ENCODE measurements around the gene NIN.

Gene NIN, protein sequence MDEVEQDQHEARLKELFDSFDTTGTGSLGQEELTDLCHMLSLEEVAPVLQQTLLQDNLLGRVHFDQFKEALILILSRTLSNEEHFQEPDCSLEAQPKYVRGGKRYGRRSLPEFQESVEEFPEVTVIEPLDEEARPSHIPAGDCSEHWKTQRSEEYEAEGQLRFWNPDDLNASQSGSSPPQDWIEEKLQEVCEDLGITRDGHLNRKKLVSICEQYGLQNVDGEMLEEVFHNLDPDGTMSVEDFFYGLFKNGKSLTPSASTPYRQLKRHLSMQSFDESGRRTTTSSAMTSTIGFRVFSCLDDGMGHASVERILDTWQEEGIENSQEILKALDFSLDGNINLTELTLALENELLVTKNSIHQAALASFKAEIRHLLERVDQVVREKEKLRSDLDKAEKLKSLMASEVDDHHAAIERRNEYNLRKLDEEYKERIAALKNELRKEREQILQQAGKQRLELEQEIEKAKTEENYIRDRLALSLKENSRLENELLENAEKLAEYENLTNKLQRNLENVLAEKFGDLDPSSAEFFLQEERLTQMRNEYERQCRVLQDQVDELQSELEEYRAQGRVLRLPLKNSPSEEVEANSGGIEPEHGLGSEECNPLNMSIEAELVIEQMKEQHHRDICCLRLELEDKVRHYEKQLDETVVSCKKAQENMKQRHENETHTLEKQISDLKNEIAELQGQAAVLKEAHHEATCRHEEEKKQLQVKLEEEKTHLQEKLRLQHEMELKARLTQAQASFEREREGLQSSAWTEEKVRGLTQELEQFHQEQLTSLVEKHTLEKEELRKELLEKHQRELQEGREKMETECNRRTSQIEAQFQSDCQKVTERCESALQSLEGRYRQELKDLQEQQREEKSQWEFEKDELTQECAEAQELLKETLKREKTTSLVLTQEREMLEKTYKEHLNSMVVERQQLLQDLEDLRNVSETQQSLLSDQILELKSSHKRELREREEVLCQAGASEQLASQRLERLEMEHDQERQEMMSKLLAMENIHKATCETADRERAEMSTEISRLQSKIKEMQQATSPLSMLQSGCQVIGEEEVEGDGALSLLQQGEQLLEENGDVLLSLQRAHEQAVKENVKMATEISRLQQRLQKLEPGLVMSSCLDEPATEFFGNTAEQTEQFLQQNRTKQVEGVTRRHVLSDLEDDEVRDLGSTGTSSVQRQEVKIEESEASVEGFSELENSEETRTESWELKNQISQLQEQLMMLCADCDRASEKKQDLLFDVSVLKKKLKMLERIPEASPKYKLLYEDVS (N-terminal part only)

GRCh38 chr14:50830932-50831725 lies at the start of gene NIN:
NIN (minus strand) TSS chr14:50831162; CDS start chr14:50822056, 9,106 bp downstream.
- no peak for FAIRE-seq

DNA sequence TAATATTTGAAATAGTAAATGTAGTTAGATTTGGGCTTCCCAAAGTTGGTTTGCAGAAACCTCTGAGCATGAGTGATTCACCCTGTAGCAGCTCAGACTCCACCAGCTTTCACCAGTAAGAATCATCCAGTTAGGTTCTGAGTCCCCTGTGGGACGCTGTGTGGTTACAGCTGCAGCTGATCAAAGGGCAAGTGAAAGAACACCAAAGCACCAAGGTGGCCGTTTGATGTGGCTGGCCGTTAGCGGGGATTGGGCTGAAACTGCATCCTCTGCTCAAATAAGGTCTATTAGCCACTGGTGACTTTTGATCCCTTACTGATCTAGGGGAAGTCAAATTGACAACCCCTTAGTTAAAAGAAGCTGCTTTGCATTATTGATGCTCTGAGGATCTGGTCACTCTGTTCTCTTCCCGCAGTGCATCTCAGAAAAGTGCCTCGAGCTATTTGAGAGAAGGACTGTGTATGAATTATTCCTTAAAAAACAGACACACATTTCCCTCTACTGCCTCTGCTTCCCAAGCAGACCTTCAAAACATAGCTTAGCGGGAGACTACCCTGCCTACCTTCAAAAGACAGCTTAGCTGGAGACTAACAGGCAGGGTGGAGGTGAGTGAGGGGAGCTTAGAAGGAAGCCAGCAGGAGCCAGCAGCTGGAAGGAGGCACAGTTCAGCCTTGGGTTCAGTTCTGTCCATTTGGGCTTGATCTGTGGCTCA lies 44.6 kb upstream of the NIN start:
- FAIRE-seq = no peak

DNA sequence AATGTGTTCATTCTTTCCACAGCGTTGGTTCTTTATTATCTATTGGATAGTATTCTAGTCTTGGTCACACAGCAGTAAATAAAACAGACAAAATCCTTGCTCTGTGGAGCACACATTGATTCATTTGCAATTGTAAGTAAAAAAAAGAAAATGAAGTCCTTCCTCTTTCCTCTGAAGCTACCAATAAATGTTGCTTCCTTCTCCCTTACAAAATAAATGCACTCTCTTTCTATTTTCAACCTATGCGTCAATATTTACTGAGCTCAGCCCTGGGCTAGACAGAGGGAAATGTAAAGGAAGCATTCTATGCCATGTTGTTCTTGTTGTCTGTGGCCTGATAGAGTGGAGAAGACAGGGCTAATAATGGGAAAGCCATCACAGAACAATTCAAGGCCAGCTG lies 43.8 kb upstream of the NIN start:
- FAIRE-seq = no peak

- no peak for FAIRE-seq
These were observed 41.2 kb upstream of the NIN start, which contains the start of gene ABHD12B for GRCh38 chr14:50871914-50872732. ABHD12B (plus strand) TSS chr14:50872053; CDS start chr14:50872175, 122 bp downstream.

DNA sequence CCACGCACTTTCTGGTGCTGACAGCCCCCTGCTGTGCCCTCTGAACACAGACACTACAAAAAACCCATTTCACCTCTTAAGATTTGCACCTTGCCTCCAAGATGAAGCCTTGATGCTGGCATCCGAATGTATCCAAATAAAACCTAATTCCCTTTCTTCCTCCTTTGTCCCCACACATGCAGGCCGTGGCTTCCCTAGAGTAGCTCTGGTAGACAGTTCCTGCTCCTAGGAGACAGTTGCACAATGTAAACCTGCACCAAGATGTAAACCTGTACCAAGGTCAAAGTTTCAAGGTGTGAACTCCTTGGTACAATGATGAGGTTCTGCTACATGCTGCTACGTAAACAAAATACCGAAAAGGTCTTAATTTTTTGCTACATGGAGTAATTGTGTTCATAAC lies 40.3 kb upstream of the NIN start:
- no peak for FAIRE-seq

DNA sequence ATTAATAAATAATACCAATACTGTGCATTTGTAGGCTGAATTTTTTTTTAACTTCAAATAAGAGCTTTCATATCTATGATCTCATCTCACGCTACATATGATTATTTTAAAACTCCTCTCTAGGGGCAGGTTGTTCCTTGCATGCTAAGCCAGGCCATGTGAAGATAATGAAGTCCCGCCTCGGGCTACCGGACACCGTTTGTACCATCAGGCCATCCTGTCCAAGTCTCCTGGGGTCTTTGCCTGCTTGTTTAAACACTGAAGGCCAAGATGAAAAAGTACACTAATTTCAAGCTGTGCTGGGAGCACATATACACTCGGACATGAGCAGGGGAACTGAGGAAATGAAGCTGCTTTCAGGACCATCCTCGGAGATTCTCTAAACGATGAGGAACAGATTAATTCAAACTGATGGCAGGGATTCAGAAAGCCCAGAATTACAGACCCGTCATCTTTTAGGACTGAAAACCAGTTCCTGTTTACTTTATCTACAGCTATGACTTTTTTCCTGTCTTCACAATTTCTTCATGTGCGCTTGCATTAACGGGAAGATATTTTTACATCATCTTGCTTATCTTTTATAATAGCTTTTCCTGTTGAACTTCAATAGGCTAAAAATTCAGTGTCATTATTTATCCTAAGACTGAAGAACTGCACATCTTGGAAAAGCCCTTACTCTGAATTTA lies 34.6 kb upstream of the NIN start:
- no peak for FAIRE-seq

GRCh38 chr14:50864946-50865345 lies 34.0 kb upstream of the NIN start:
- no peak for FAIRE-seq

- FAIRE-seq = no peak
These were observed 33.3 kb upstream of the NIN start for GRCh38 chr14:50864237-50864636.

- no peak for FAIRE-seq
These were observed 31.1 kb upstream of the NIN start for GRCh38 chr14:50862036-50862570.

DNA sequence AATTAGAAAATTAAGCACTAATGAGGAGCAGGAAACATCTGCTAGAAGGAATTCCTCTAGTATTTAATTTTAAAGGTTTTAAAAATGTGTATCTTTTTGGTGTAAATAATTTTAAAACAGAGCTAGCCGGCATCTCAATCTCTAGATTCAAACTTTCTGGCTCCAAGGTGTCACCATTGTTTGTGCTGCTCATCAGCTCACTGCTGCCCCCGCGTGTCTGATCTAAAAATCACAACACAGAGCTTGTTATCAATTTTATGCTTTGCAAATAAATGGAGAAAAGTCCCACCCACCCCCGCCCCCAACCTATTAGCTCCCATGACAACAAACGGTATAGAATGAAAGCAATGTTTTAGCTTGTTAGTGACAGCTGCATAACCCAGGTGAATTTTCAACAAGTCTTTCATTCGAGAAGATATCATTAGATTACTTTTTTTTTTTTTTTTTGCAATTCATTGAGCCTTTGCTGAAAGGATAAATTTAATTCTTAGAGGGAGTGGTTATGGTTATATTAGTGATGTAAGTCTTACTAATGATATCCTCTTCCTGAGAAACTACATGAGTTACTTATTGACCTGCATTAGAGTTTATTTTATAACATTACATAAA lies 29.6 kb upstream of the NIN start:
- FAIRE-seq = peak; percentile 83

DNA sequence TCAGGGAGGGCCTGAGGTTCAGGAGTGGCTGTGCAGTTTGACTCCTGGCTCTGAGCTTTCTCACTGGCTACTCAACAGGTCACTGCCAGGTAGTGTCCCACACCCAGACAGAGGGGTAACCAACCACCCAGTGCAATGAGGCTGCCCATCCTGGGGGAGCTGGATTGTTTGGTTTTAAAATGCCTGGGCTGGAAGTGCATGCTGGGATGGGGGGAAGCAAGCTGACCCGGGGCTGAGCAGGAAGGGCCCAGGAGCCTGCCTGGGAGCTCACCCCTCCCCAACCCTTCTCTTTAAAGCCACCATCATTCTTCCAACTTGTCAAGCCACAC lies 28.3 kb upstream of the NIN start:
- no peak for FAIRE-seq

GRCh38 chr14:50856660-50857059 lies 25.7 kb upstream of the NIN start:
- no peak for FAIRE-seq

DNA sequence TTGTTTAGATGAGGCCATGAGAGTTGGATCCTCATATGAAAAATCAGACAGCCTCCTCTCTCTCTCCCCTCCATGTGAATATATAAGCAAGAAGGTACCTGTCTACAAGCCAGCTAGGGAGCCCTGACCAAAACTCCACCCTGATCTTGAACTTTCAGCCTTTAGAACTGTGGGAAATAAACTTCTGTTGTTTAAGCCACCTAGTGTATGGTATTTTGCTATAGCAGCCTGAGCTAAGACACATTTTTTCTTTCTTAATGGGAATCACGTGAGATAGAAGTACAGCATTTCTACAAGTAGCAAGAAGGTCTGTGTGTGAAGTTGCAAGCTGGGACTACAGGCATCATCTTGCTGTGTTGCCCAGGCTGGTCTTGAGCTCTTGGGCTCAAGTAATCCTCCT lies 24.6 kb upstream of the NIN start:
- FAIRE-seq = no peak

DNA sequence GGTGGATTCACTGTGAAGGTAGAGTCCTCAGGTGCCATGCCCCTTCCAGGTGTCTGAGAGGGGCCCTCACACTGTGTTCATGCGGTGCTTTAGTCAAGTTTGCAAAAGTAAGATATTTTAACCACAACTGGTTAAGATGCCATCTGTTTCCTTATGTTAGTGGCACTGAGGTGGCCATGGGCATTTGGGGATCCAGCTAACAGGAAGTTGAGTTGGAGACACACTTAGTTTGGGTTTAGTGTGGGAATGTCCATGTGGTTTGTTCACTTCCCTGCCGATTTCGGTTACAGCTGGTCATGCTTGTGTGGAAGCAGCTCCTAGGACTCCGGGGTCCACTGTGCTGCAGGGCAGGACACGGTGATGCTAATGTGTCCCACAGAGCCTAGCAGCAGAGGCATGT lies 23.6 kb upstream of the NIN start:
- no peak for FAIRE-seq

DNA sequence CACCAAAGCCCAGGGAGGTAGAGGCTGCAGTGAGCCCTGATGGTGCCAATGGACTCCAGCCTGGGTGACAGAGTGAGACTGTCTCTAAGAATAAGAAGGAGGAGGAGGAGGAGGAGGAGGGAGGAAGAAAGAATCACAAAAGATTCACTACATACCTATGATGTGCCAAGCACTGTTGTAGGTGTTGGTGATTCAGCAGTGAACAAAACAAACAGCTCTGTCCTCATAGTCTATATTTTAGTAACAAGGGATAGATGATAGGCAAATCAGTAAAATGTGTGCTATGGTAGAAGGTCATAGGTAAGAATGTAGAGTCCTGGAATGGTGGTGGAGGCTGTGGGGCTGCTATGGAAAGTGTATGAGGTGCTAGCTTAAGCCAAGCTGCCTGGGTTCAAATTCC lies 22.9 kb upstream of the NIN start:
- FAIRE-seq = no peak

- no peak for FAIRE-seq
These were observed 15.4 kb upstream of the NIN start for GRCh38 chr14:50846226-50846880.

- FAIRE-seq = no peak
These were observed 14.2 kb upstream of the NIN start for GRCh38 chr14:50845166-50845565.

DNA sequence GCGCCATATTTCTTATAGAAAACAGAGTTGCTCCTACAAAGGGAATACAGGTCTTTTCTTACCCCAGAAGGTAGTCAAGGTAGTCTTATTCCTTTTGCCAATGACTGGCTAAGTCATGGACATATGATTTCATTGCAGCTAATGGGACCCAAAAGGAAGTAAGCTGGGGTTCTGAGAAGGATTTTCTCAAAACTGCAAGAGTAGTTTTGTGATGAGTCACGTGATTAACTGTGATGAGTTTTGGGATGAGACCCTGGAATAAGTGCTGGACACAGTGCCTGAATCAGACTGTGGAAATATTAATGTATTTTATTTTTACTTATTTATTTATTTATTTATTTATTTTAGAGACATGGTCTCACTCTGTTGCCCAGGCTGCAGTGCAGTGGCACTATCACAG lies 13.4 kb upstream of the NIN start:
- no peak for FAIRE-seq

DNA sequence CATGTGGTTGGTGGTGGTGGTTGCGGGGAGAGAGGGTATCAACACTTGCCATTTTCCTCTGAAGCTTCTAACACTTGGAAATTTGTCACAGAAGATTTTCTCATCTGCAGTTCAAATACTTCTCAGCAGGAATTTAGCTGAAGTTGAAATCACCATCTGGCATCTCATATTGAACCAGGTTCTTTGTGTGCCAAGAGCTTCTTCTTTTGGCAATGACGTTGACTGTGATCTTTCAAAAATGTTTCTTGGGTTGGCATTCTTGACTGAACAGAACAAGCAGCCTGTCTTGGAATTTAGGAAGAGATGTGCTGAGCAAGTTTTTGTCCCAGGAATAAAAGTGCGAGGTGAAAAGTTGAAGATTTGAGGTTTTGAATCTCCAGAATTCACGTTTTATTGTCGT lies 8.7 kb upstream of the NIN start:
- no peak for FAIRE-seq

Measured in G401.6 (cell line).